ENCODE measurements around the gene PJVK. TPM values are rescaled to one million over a fixed set of nuclear protein-coding genes. Genes with fewer than 3 reads are reported as not detected.

The PJVK gene
- total and polyA plus RNA-seq, 9 of the 15 experiments (the other 6 are each of a cell fraction or from before 2014, with no cell fraction given): 0.11 to 1.5 (median 0.73) TPM

DNA sequence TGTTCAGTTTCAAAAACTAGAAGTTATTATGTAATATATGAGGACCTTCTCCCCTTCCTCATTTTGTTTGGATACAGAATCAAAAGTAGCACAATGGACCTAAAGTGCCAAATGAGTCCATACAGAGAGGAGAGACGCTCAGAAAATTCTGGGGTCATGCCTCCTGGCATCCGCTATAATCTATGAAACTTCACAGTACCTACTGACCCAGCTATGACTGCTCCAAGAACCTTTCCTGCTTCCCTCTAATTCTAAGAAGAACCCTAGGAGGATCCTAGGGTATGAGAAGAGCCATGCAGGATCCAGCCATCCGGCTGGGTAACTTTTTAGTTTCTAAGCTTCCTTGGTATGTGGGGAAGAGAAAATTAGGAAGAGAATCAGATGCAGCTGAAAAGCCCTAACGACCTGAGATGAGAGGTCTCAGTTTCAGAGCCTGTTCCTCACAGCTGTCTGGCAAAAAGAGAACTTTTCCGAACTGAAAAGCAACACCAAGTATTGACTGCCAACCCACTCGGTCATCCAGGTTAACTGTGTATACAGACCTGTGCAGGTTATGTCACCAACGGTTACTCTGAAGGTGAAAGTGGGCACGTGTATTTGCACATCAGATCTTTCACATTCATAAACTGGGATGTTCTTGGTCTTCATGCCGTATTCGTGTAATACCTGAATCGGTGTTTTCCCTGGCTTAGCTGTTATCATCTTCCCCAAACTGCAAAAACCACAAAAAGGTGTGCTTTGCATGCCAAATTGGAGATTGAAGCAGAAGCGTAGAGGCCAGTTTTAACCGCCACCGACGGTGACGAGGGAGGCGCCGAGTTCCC is 1.3 kb upstream of the PJVK start (continued):
- TF ChIP-seq, protein P1, sequence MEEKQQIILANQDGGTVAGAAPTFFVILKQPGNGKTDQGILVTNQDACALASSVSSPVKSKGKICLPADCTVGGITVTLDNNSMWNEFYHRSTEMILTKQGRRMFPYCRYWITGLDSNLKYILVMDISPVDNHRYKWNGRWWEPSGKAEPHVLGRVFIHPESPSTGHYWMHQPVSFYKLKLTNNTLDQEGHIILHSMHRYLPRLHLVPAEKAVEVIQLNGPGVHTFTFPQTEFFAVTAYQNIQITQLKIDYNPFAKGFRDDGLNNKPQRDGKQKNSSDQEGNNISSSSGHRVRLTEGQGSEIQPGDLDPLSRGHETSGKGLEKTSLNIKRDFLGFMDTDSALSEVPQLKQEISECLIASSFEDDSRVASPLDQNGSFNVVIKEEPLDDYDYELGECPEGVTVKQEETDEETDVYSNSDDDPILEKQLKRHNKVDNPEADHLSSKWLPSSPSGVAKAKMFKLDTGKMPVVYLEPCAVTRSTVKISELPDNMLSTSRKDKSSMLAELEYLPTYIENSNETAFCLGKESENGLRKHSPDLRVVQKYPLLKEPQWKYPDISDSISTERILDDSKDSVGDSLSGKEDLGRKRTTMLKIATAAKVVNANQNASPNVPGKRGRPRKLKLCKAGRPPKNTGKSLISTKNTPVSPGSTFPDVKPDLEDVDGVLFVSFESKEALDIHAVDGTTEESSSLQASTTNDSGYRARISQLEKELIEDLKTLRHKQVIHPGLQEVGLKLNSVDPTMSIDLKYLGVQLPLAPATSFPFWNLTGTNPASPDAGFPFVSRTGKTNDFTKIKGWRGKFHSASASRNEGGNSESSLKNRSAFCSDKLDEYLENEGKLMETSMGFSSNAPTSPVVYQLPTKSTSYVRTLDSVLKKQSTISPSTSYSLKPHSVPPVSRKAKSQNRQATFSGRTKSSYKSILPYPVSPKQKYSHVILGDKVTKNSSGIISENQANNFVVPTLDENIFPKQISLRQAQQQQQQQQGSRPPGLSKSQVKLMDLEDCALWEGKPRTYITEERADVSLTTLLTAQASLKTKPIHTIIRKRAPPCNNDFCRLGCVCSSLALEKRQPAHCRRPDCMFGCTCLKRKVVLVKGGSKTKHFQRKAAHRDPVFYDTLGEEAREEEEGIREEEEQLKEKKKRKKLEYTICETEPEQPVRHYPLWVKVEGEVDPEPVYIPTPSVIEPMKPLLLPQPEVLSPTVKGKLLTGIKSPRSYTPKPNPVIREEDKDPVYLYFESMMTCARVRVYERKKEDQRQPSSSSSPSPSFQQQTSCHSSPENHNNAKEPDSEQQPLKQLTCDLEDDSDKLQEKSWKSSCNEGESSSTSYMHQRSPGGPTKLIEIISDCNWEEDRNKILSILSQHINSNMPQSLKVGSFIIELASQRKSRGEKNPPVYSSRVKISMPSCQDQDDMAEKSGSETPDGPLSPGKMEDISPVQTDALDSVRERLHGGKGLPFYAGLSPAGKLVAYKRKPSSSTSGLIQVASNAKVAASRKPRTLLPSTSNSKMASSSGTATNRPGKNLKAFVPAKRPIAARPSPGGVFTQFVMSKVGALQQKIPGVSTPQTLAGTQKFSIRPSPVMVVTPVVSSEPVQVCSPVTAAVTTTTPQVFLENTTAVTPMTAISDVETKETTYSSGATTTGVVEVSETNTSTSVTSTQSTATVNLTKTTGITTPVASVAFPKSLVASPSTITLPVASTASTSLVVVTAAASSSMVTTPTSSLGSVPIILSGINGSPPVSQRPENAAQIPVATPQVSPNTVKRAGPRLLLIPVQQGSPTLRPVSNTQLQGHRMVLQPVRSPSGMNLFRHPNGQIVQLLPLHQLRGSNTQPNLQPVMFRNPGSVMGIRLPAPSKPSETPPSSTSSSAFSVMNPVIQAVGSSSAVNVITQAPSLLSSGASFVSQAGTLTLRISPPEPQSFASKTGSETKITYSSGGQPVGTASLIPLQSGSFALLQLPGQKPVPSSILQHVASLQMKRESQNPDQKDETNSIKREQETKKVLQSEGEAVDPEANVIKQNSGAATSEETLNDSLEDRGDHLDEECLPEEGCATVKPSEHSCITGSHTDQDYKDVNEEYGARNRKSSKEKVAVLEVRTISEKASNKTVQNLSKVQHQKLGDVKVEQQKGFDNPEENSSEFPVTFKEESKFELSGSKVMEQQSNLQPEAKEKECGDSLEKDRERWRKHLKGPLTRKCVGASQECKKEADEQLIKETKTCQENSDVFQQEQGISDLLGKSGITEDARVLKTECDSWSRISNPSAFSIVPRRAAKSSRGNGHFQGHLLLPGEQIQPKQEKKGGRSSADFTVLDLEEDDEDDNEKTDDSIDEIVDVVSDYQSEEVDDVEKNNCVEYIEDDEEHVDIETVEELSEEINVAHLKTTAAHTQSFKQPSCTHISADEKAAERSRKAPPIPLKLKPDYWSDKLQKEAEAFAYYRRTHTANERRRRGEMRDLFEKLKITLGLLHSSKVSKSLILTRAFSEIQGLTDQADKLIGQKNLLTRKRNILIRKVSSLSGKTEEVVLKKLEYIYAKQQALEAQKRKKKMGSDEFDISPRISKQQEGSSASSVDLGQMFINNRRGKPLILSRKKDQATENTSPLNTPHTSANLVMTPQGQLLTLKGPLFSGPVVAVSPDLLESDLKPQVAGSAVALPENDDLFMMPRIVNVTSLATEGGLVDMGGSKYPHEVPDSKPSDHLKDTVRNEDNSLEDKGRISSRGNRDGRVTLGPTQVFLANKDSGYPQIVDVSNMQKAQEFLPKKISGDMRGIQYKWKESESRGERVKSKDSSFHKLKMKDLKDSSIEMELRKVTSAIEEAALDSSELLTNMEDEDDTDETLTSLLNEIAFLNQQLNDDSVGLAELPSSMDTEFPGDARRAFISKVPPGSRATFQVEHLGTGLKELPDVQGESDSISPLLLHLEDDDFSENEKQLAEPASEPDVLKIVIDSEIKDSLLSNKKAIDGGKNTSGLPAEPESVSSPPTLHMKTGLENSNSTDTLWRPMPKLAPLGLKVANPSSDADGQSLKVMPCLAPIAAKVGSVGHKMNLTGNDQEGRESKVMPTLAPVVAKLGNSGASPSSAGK (IDR thresholded peaks at IDR 0.05): 0 out of 2 replicates have a peak, but pooled peaks have one; percentile 14
- TF ChIP-seq FUS (optimal IDR thresholded peaks at IDR 0.05; ENCODE audit: low read depth, low read length) (no peak), CBFA2T3 (IDR thresholded peaks at IDR 0.05) (no peak), KAT2B (IDR thresholded peaks at IDR 0.05; ENCODE audit: low read depth, low read length) (no peak), SP1 (CRISPR knock-in tag; IDR thresholded peaks at IDR 0.05) (0 out of 2 replicates have a peak, but pooled peaks have one; percentile 53), ZNF717 (CRISPR knock-in tag; IDR thresholded peaks at IDR 0.05) (no peak), ZNF282 (CRISPR knock-in tag; IDR thresholded peaks at IDR 0.05) (no peak), SAFB (IDR thresholded peaks at IDR 0.05; ENCODE audit: borderline replicate concordance, low read depth, low read length) (no peak), FOXK1 (CRISPR knock-in tag; IDR thresholded peaks at IDR 0.05; ENCODE audit: borderline replicate concordance) (peak; percentile 74; the same call in 1 of the 2 replicates), EHMT2 (IDR thresholded peaks at IDR 0.05) (no peak), ZNF316 (IDR thresholded peaks at IDR 0.05) (0 out of 2 replicates have a peak, but pooled peaks have one; percentile 10)
- TF ChIP-seq, protein P2, sequence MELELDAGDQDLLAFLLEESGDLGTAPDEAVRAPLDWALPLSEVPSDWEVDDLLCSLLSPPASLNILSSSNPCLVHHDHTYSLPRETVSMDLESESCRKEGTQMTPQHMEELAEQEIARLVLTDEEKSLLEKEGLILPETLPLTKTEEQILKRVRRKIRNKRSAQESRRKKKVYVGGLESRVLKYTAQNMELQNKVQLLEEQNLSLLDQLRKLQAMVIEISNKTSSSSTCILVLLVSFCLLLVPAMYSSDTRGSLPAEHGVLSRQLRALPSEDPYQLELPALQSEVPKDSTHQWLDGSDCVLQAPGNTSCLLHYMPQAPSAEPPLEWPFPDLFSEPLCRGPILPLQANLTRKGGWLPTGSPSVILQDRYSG (tag; conservative IDR thresholded peaks at IDR 0.05; ENCODE audit: low read depth): no peak
- TF ChIP-seq, protein P3, sequence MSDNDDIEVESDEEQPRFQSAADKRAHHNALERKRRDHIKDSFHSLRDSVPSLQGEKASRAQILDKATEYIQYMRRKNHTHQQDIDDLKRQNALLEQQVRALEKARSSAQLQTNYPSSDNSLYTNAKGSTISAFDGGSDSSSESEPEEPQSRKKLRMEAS (CRISPR knock-in tag; IDR thresholded peaks at IDR 0.05): peak; percentile 51
- TF ChIP-seq, protein P4, sequence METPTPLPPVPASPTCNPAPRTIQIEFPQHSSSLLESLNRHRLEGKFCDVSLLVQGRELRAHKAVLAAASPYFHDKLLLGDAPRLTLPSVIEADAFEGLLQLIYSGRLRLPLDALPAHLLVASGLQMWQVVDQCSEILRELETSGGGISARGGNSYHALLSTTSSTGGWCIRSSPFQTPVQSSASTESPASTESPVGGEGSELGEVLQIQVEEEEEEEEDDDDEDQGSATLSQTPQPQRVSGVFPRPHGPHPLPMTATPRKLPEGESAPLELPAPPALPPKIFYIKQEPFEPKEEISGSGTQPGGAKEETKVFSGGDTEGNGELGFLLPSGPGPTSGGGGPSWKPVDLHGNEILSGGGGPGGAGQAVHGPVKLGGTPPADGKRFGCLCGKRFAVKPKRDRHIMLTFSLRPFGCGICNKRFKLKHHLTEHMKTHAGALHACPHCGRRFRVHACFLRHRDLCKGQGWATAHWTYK (CRISPR knock-in tag; IDR thresholded peaks at IDR 0.05): 0 out of 2 replicates have a peak, but pooled peaks have one; percentile 19

All from K562 (cell line).